DOHH2 (cell line): Measurements from ENCODE around the gene EFNA5.

Source experiments
- CTCF ChIP-seq: fragments of 200-600 bp; sonication (generic); IDR thresholded peaks from one replicate; pipeline ENCODE4 v1.5.1; 2014; ENCODE audit warnings: antibody characterized with exemption, mild to moderate bottlenecking, low read depth, low read length; ENCODE audit not compliant: poor library complexity, severe bottlenecking
- EZH2phosphoT487 ChIP-seq: fragments of 200-600 bp; sonication (generic); IDR thresholded peaks from 2 replicates; pipeline ENCODE4 v1.6.1; 2017; ENCODE audit warnings: borderline replicate concordance, mild to moderate bottlenecking, antibody characterized with exemption, low read length, moderate library complexity, mixed read lengths

GRCh38 chr5:107526270-107526937, 144.3 kb downstream of the EFNA5 start:
- TF ChIP-seq CTCF (no peak), EZH2phosphoT487 (no peak)
